Measurements from ENCODE around the gene TCOF1.

TCOF1 gene

GRCh38 chr5:150391986-150392385, 34.5 kb downstream of the TCOF1 start:
- no peak for DNase-seq

- no peak for DNase-seq
These were observed 35.2 kb downstream of the TCOF1 start for GRCh38 chr5:150392680-150393079.

- no peak for DNase-seq
These were observed 35.7 kb downstream of the TCOF1 start for GRCh38 chr5:150393096-150393645.

GRCh38 chr5:150394131-150394530, 36.6 kb downstream of the TCOF1 start:
- no peak for DNase-seq

- DNase-seq = no peak
These were observed 37.6 kb downstream of the TCOF1 start for GRCh38 chr5:150394912-150395687.

GRCh38 chr5:150395688-150395975, 38.1 kb downstream of the TCOF1 start:
- no peak for DNase-seq

- no peak for DNase-seq
These were observed 38.8 kb downstream of the TCOF1 start for GRCh38 chr5:150396267-150396666.

GRCh38 chr5:150397146-150397781, 39.8 kb downstream of the TCOF1 start:
- no peak for DNase-seq

GRCh38 chr5:150397782-150398721, 40.6 kb downstream of the TCOF1 start:
- DNase-seq = no peak

GRCh38 chr5:150398722-150399523, 41.4 kb downstream of the TCOF1 start:
- peak; percentile 11 for DNase-seq

GRCh38 chr5:150399524-150400211, 42.2 kb downstream of the TCOF1 start:
- no peak for DNase-seq

GRCh38 chr5:150400316-150401075, 43.0 kb downstream of the TCOF1 start:
- no peak for DNase-seq

GRCh38 chr5:150401076-150401375, 43.5 kb downstream of the TCOF1 start:
- DNase-seq = no peak

GRCh38 chr5:150401376-150402228, 44.1 kb downstream of the TCOF1 start:
- DNase-seq = no peak

- DNase-seq = no peak
These were observed 44.8 kb downstream of the TCOF1 start for GRCh38 chr5:150402229-150402773.

GRCh38 chr5:150402901-150403342, 45.4 kb downstream of the TCOF1 start:
- DNase-seq = no peak

GRCh38 chr5:150404121-150404520, 46.6 kb downstream of the TCOF1 start:
- no peak for DNase-seq

GRCh38 chr5:150404535-150404934, 47.0 kb downstream of the TCOF1 start:
- DNase-seq = no peak

GRCh38 chr5:150404941-150405816, 47.7 kb downstream of the TCOF1 start:
- peak; percentile 6 for DNase-seq
